NCI-H526 (cell line): ENCODE data around the gene PTER.

Experiments
- DNase-seq, 2 experiments: peaks; one replicate each; lab custom pipeline; 2025; lab: John Stamatoyannopoulos, UW

PTER gene

GRCh38 chr10:16436758-16437539, at the start of gene PTER:
PTER (plus strand) TSS chr10:16437010; CDS start chr10:16484385, 47,375 bp downstream.
- peak; percentile 86 to 94 for DNase-seq

- DNase-seq = no peak
Observed at GRCh38 chr10:16392531-16393069, 44.2 kb upstream of the PTER start.

GRCh38 chr10:16393271-16393858, 43.4 kb upstream of the PTER start:
- no peak for DNase-seq

- no peak for DNase-seq
Observed at GRCh38 chr10:16401416-16401815, 35.4 kb upstream of the PTER start.

- peak in 1 of 2 experiments; percentile 25 for DNase-seq
Observed at GRCh38 chr10:16408379-16408778, 28.4 kb upstream of the PTER start.

GRCh38 chr10:16417341-16417740, 19.5 kb upstream of the PTER start:
- DNase-seq = no peak

GRCh38 chr10:16423599-16423998, 13.2 kb upstream of the PTER start:
- no peak for DNase-seq

GRCh38 chr10:16425449-16425848, 11.4 kb upstream of the PTER start:
- no peak for DNase-seq

- no peak for DNase-seq
Observed at GRCh38 chr10:16429539-16429938, 7.3 kb upstream of the PTER start.

GRCh38 chr10:16436367-16436757, 448 bp upstream of the PTER start:
- no peak for DNase-seq

- DNase-seq = no peak
Observed at GRCh38 chr10:16437540-16437894, 707 bp downstream of the PTER start.

GRCh38 chr10:16439295-16439694, 2.5 kb downstream of the PTER start:
- no peak for DNase-seq

GRCh38 chr10:16440396-16441133, 3.8 kb downstream of the PTER start:
- DNase-seq = no peak

- no peak for DNase-seq
Observed at GRCh38 chr10:16441173-16441840, 4.5 kb downstream of the PTER start.

GRCh38 chr10:16442914-16443313, 6.1 kb downstream of the PTER start:
- no peak for DNase-seq

- no peak for DNase-seq
Observed at GRCh38 chr10:16445770-16446469, 9.1 kb downstream of the PTER start.

GRCh38 chr10:16449454-16449853, 12.6 kb downstream of the PTER start:
- DNase-seq = no peak

- DNase-seq = no peak
Observed at GRCh38 chr10:16458166-16458955, 21.6 kb downstream of the PTER start.

GRCh38 chr10:16459423-16459939, 22.7 kb downstream of the PTER start:
- no peak for DNase-seq

GRCh38 chr10:16466001-16466400, 29.2 kb downstream of the PTER start:
- no peak for DNase-seq

GRCh38 chr10:16470747-16471146, 33.9 kb downstream of the PTER start:
- DNase-seq = no peak
